Measurements from ENCODE around the gene TAS2R60. TPM values are rescaled to one million over a fixed set of nuclear protein-coding genes. Genes with fewer than 3 reads are reported as not detected.

Gene TAS2R60
- total and polyA plus RNA-seq, 2 donors (not counting 3 experiments of a cell fraction or from before 2014, with no cell fraction given): not detected

GRCh38 chr7:143397710-143398530 lies 45.3 kb upstream of the TAS2R60 start:
- no peak overlapping the region for H3K4me2 ChIP-seq (ENCODE audit: insufficient read depth, low read length)
- no peaks in the 10 kb centered on the region for H3K79me2 ChIP-seq (ENCODE audit: control insufficient read depth, insufficient read depth, low read length)
- peaks cover 25% of the 10 kb centered on the region for H3K4me1 ChIP-seq (ENCODE audit: control insufficient read depth, extremely low read depth, insufficient read depth, low read length)
- H2AFZ ChIP-seq (ENCODE audit: low read depth, low read length): no peak overlapping the region
- H4K20me1 ChIP-seq (replicated peaks; ENCODE audit: control insufficient read depth, extremely low read depth, insufficient read depth, low read length): no peaks in the 10 kb centered on the region
- no peak overlapping the region for H3K27ac ChIP-seq (ENCODE audit: insufficient read depth, low read depth, low read length)
- H3K4me3 ChIP-seq (replicated peaks in 1 of 3; ENCODE audit: insufficient read depth in 1 of 3, low read depth in 1 of 3, low read length in 3 of 3): no peak overlapping the region
- H3K27me3 ChIP-seq (ENCODE audit: control insufficient read depth in 2 of 2, insufficient read depth in 2 of 2, low read length in 2 of 2): no peaks in the 10 kb centered on the region
- BruUV-seq (replicated peaks): no TSS peak
- ChIA-PET CTCF (interaction anchor here (1.3 to 1.6 kb wide), 3 partner anchors 9 to 102 kb away, joined by 3 to 4 read pairs (median 3); no protein-coding TSS in a partner anchor), POLR2A (no interaction called here)
- TF ChIP-seq CTCF (IDR thresholded peaks at IDR 0.05; ENCODE audit: extremely low read depth in 1 of 2, insufficient read depth in 1 of 2, low read depth in 1 of 2, low read length in 2 of 2) (no peak), EZH2 (IDR thresholded peaks at IDR 0.05; ENCODE audit: borderline replicate concordance, low read depth, low read length, severe bottlenecking) (no peak), GATA2 (IDR thresholded peaks at IDR 0.05; ENCODE audit: insufficient read depth, insufficient read length, low read depth, low read length) (no peak), JUN (IDR thresholded peaks at IDR 0.05; ENCODE audit: borderline replicate concordance, insufficient read depth, insufficient read length, low read depth) (no peak), POLR2A (IDR thresholded peaks at IDR 0.05; ENCODE audit: low read depth, low read length) (no peak), FOS (IDR thresholded peaks at IDR 0.05; ENCODE audit: borderline replicate concordance, insufficient read depth, low read length) (no peak)
- H3K9me3 ChIP-seq (replicated peaks; ENCODE audit: control insufficient read depth, insufficient read depth, low read length): no peaks in the 10 kb centered on the region
- intact Hi-C loops (cut with micrococcal nuclease): no loop called here
- no peak overlapping the region for H3K9ac ChIP-seq (replicated peaks; ENCODE audit: extremely low read depth, insufficient read depth, low read length)
- no peaks in the 10 kb centered on the region for H3K9me1 ChIP-seq (replicated peaks; ENCODE audit: control insufficient read depth, extremely low read depth, insufficient read depth, low read length)
- no peak for DNase-seq (ENCODE audit: low read depth, low spot score)
- dilution Hi-C loops (cut with MboI; ENCODE audit: extremely low pct_ligation_motif_present, low sequenced_read_pairs): loop anchor here (25.0 kb wide), 1 partner anchor 114 kb away; no protein-coding TSS in a partner anchor
- FAIRE-seq: no peak
- peaks cover 0 to under 1% of the 10 kb centered on the region in 2 experiments for H3K36me3 ChIP-seq (ENCODE audit: control insufficient read depth in 2 of 2, extremely low read depth in 1 of 2, insufficient read depth in 2 of 2, low read length in 2 of 2)
